D721Med (cell line): Measurements from ENCODE around the gene HNRNPA2B1.

Experiments
- DNase-seq: peaks from one replicate; pipeline ENCODE4 v3.0.0; 2011; ENCODE audit warnings: low spot score; ENCODE audit not compliant: insufficient read length
- FAIRE-seq: peaks from 2 replicates; lab custom pipeline; 2011; peaks lifted over from hg19 to GRCh38; lab: Jason Lieb, UNC
- CTCF ChIP-seq: IDR thresholded peaks from 2 replicates; pipeline ENCODE4 v1.5.1; 2012; ENCODE audit warnings: mild to moderate bottlenecking, control low read depth; ENCODE audit not compliant: insufficient read depth; ENCODE audit errors: missing control alignments

Gene HNRNPA2B1

DNA sequence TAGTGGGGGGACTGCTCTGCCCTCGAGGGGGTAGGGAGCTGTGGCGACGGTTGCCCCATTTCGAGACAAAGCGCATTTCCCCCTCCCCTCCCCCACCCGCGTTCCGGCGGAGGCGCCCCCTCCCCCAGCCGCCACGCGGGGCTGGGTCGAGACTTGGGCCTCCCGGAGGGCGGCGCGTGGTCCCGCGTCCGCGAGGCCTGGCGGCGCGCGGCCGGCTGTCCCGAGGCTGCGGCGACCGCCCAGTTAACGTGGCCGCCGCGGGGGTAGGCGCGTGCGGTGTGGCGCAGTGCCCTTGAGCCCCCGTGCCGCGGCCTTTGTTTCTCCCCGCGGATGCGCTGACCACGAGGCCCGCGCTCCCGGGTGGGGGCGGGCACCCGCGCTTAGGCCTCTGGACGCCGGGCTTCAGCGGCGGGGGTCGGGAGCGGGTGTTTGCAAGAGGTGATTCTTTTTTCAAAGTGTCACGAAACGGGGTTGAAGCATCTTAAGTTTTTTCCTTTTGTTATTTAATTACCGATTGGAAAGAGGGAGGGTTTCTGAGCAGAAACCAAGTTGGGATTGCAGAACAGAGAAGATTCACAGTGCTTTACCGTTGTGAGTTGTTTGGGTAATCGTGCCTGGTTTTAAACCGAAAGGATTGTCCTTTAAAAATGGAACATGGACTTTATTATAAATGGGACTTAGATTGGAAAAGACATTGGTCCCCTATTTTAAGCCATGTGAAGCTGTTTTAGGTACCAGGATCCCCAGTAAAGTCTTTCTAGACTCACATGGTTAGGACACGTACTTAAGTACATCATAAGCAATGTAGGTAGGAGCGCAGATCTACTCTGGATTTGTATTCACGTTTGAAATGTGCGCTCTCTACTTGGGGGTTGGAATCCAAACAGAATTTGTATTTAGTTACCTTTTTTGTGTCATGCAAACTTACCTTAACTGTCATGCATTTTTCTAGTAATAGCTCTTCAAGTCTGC lies 1.8 kb upstream of the HNRNPA2B1 start:
- FAIRE-seq (no peak), DNase-seq (no peak)
- no peak for TF ChIP-seq CTCF

- no peak for TF ChIP-seq CTCF
- DNase-seq (peak; percentile 35), FAIRE-seq (no peak)
Measured at GRCh38 chr7:26201247-26202018, 887 bp upstream of the HNRNPA2B1 start, which contains the start of gene CBX3. Gene CBX3 (plus strand): TSS chr7:26201745. CDS start chr7:26202999, 1,254 bp downstream.

- no peak for DNase-seq
- TF ChIP-seq CTCF, result no peak
- FAIRE-seq, result no peak
Measured at GRCh38 chr7:26200038-26200443, 505 bp downstream of the HNRNPA2B1 start.

GRCh38 chr7:26199301-26200037 lies 1.1 kb downstream of the HNRNPA2B1 start:
- DNase-seq, result no peak
- no peak for FAIRE-seq
- TF ChIP-seq CTCF, result no peak

DNA sequence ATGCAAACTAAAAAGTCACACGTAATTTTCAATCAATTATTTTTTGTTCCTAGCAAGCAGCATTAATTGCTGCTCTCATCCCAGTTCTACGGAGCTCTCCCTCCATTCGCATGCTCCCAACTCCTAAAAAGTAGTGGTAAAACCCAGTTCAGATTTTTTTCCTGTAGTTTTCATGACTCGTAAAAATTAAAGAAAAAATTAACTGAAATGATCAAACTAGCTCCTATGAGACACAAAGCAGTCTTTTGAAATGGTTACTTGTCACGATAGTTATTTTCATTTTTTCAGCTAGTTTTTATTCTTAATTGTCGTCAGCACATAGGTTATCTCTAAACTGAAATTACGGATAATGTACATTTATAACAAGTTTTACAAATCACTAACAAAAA lies 1.8 kb downstream of the HNRNPA2B1 start:
- no peak for FAIRE-seq
- no peak for TF ChIP-seq CTCF
- no peak for DNase-seq

- DNase-seq (no peak), FAIRE-seq (no peak)
- TF ChIP-seq CTCF, result peak; percentile 59
Measured at GRCh38 chr7:26198133-26198780, 2.3 kb downstream of the HNRNPA2B1 start.
